ENCODE results near the gene CHCHD4. TPM values are rescaled to one million over a fixed set of nuclear protein-coding genes. Genes with fewer than 3 reads are reported as not detected.

CHCHD4 gene
- polyA plus RNA-seq, 1 of the 3 experiments (the other 2 are of a cell fraction), result 15.4 TPM

GRCh38 chr3:14145236-14145635, 20.6 kb upstream of the CHCHD4 start:
- Histone ChIP-seq H3F3A (replicated peaks; ENCODE audit: insufficient read depth) (peaks cover 38% of the 10 kb centered on the region), H3K4me1 (ENCODE audit: control insufficient read depth in 1 of 2, insufficient read depth in 2 of 2, low read depth in 1 of 2, low read length in 1 of 2) (peaks cover 16 to 27% of the 10 kb centered on the region in 2 experiments), H3K79me2 (ENCODE audit: insufficient read depth) (no peaks in the 10 kb centered on the region), H3K9me3 (no peaks in the 10 kb centered on the region), H3K4me2 (peak overlapping the region; percentile 60), H3K4me3 (ENCODE audit: low read depth in 2 of 2, low read length in 1 of 2) (no peak overlapping the region), H3K27ac (ENCODE audit: low read depth in 2 of 2, low read length in 1 of 2) (peak overlapping the region; percentile 78 to 100), H4K20me1 (ENCODE audit: insufficient read depth) (no peaks in the 10 kb centered on the region), H3K27me3 (ENCODE audit: insufficient read depth) (no peaks in the 10 kb centered on the region), H3K9ac (peak overlapping the region; percentile 85), H2AFZ (ENCODE audit: low read depth) (no peak overlapping the region), H3K9me2 (no peaks in the 10 kb centered on the region), H3K36me3 (replicated peaks in 1 of 2; ENCODE audit: control insufficient read depth in 1 of 2, insufficient read depth in 2 of 2, low read length in 1 of 2) (peaks cover 18 to 60% of the 10 kb centered on the region in 2 experiments)
- ChIA-PET POLR2A (interaction anchor here (0.9 to 1.3 kb wide), 3 partner anchors 20 to 83 kb away, joined by 3 to 5 read pairs (median 3); partner anchors contain the start of genes CHCHD4, LSM3, TMEM43 and XPC), CTCF (interaction anchor here (1.8 to 2.8 kb wide), 4 partner anchors 8 to 249 kb away, joined by 6 to 12 read pairs (median 7); partner anchors contain the start of gene CHCHD4)
- WGBS (ENCODE audit: low lambda C conversion rate), result 87% methylated on average over 9 of the region's 9 CpGs
- no peak for DNase-seq
- TF ChIP-seq, protein P1, sequence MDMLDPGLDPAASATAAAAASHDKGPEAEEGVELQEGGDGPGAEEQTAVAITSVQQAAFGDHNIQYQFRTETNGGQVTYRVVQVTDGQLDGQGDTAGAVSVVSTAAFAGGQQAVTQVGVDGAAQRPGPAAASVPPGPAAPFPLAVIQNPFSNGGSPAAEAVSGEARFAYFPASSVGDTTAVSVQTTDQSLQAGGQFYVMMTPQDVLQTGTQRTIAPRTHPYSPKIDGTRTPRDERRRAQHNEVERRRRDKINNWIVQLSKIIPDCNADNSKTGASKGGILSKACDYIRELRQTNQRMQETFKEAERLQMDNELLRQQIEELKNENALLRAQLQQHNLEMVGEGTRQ (IDR thresholded peaks at IDR 0.05; ENCODE audit: borderline replicate concordance, low read depth, low read length), result no peak
- TF ChIP-seq TCF12 (IDR thresholded peaks at IDR 0.05) (no peak), JUND (IDR thresholded peaks at IDR 0.05) (no peak), SMC3 (IDR thresholded peaks at IDR 0.05; ENCODE audit: low read depth, low read length) (no peak), EZH2phosphoT487 (IDR thresholded peaks at IDR 0.05; ENCODE audit: borderline replicate concordance, low read depth) (no peak), RCOR1 (IDR thresholded peaks at IDR 0.05; ENCODE audit: low read length) (no peak), POLR2AphosphoS5 (IDR thresholded peaks at IDR 0.05; ENCODE audit: low read depth, low read length) (no peak), SIN3A (IDR thresholded peaks at IDR 0.05; ENCODE audit: borderline replicate concordance, low read depth, low read length) (no peak), TAF1 (IDR thresholded peaks at IDR 0.05; ENCODE audit: borderline replicate concordance, low read depth, low read length) (no peak), RAD21 (IDR thresholded peaks at IDR 0.05; ENCODE audit: low read length) (no peak), RFX5 (IDR thresholded peaks at IDR 0.05; ENCODE audit: low read length) (no peak), NFIC (IDR thresholded peaks at IDR 0.05; ENCODE audit: borderline replicate concordance) (no peak), EP300 (IDR thresholded peaks at IDR 0.05; ENCODE audit: borderline replicate concordance in 1 of 2, low read depth in 1 of 2, low read length in 1 of 2) (no peak), GATA2 (CRISPR knock-in tag; IDR thresholded peaks at IDR 0.05) (no peak), TEAD4 (IDR thresholded peaks at IDR 0.05; ENCODE audit: borderline replicate concordance, insufficient read depth) (no peak), CHD2 (IDR thresholded peaks at IDR 0.05; ENCODE audit: low read length, partially characterized antibody) (no peak), GABPA (IDR thresholded peaks at IDR 0.05; ENCODE audit: low read depth) (no peak), MXI1 (IDR thresholded peaks at IDR 0.05; ENCODE audit: low read depth, low read length) (no peak)
- TF ChIP-seq, protein P2, sequence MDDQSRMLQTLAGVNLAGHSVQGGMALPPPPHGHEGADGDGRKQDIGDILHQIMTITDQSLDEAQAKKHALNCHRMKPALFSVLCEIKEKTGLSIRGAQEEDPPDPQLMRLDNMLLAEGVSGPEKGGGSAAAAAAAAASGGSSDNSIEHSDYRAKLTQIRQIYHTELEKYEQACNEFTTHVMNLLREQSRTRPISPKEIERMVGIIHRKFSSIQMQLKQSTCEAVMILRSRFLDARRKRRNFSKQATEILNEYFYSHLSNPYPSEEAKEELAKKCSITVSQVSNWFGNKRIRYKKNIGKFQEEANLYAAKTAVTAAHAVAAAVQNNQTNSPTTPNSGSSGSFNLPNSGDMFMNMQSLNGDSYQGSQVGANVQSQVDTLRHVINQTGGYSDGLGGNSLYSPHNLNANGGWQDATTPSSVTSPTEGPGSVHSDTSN (IDR thresholded peaks at IDR 0.05), result no peak
